ENCODE data around the gene NR1H3.
"Not testable (repeated sequence)": the region's sequence is repeated elsewhere in the genome, so short reads cannot be mapped to it uniquely, and the experiment has no call there.

Gene NR1H3

GRCh38 chr11:47305734-47306483 lies 48.1 kb downstream of the NR1H3 start:
- no peak for DNase-seq (ENCODE audit: low read depth in 2 of 2)

DNA sequence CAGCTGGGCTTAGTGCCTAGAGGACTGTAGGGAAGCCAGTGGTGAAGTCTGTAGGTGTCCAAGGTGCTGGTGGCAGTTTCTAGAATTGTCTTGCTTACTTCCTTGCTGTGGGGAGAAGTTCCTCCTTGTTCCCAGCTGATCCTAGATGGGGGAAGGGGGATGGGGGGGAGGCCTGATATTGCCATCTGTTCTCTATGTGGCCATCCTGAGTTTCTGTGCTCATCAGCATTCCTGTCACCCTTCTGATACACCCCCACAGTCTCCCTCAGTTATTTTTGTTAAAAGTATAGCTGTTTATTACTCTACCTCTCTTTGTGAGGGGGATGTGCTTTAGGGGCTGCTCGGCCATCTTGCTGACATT lies 48.7 kb downstream of the NR1H3 start:
- DNase-seq (ENCODE audit: low read depth in 2 of 2): no peak

GRCh38 chr11:47308050-47308823 lies 50.4 kb downstream of the NR1H3 start:
- DNase-seq (ENCODE audit: low read depth in 2 of 2): no peak

DNA sequence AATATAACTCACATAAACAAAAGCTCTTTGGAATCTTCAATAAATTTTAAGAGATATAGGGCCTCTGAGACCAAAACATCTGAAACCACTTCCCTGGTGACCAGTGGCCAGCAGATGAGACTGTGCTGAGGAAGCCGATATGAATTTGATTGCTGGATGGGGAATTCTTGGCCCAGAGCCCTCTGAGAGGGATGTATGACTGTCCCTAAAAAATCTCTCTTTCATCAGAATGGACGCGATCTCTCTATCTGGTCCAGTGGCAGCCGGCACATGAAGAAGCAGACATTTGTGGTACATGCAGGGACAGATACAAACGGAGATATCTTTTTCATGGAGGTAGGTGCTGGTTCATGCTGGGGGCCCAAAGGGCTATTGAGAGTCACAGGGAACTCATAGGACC lies 57.2 kb downstream of the NR1H3 start:
- DNase-seq (ENCODE audit: low read depth in 2 of 2): no peak

GRCh38 chr11:47316501-47316900 lies 58.7 kb downstream of the NR1H3 start:
- DNase-seq (ENCODE audit: low read depth in 2 of 2): not testable (repeated sequence)

DNA sequence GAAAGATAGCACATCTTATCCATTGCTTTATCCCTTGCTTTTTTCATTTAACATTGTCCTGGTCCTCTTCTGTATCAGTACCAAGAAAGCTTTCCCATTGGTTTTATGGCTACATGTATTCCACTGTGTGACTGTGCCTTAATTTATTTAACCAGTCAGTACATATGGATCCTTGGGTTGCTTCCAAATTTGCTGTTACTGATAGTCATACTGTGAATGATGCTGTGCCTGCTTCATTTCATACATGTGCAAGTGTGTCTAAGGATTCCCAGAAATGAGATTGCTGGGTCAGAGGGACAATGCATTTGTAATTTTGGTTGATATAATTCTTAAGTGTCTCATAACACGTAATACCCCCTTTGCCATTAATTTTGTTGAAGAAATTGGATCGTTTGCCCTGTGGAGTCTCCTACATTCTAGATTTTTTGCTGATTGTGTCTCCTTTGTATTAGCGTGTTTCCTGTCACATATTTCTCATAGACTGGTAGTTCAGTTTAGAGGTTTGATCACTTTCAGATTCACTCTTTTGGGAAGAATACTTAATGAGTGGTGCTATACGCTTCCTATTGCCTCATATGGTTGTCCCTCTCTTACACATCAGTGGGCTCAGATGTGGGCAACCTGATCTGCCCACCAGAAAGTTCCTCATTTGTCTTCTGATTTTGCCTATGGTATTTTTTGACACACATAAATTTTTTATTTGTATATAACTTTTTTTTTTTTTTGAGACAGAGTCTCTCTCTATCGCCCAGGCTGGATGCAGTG lies 59.5 kb downstream of the NR1H3 start:
- DNase-seq (ENCODE audit: low read depth in 2 of 2): no peak

- DNase-seq (ENCODE audit: low read depth in 2 of 2): no peak
Measured at GRCh38 chr11:47318166-47318565, 60.4 kb downstream of the NR1H3 start.

All from stimulated activated CD8-positive, alpha-beta memory T cell treated with anti-CD3 and anti-CD28 coated beads, Interleukin-2, amount 100 ng/mL, for 1 hour (primary cell).